HG03175 (cell line): ENCODE results near the gene GNG13.
"Not testable (repeated sequence)": the region's sequence is repeated elsewhere in the genome, so short reads cannot be mapped to it uniquely, and the experiment has no call there.

Experiments used
- ATAC-seq: cut with Tn5 transposase; IDR thresholded peaks from one replicate; pipeline ENCODE4 v1.9.1; 2021; ENCODE audit warnings: mild to moderate bottlenecking, moderate library complexity; ENCODE audit not compliant: unreplicated experiment

The GNG13 gene

DNA sequence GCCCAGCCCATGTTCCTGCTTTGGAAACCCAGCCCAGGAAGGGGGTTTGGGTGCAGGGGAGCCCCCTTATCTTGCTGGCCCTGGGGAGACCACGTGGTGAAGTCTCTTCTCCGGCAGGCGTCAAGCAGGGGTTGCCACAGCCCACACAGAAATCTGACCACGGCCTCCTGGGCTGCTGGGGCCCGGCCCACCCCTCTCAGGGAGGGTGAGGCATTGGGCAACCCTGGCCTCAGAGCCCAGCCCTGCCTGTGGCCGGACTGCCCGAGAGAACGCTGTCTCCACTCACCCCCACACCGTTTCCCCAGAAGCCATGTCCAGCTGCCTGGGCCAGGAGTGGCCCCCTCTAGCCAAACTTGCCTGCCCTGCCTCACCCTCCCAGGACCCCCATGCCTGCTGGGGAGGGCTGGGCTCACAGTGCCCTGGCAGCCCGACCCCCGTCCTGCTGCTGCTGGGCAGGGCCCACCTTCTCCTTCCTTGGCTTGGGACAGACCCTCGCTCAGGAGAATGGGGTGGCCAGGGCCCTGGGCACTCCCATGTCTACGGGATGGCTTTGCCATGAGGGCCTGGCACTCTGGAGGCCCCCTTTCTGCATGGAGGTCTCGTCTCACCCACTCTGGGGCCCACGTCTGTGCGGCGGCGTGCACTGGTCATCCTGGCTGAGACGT, 19.1 kb downstream of the GNG13 start:
- ATAC-seq, result no peak

DNA sequence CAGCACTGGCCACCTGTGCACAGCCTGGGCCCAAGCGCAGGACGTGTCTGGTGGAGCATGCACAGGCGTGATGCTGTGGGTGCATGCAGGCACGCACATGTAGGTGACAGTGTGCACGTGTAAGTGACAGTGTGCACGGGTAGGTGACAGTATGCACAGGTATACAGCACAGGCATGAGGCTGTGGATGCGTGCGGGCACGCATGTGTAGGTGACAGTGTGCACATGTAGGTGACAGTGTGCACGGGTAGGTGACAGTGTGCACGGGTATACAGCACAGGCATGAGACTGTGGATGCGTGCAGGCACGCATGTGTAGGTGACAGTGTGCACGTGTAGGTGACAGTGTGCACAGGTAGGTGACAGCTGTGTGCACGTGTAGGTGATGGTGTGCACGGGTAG, 20.2 kb downstream of the GNG13 start:
- no peak for ATAC-seq

DNA sequence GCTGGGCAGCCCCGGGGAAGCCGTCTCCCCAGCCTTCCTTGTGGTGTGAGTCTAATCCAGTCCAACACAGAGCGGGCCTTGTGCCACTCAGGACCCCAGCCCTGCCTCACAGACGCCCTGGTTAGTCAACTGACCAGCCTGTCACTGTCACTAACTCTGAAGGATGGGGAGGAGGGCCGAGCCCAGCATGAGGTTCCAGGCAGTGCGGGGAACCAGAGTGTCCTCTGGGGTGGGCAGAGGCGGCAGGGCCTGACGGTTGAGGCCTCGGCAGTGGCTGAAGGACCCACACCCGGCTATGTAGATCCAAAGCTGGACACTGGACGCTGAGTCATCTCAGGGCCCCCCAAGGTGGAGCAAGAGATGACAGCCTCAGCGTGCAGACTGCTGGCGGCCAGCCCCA, 21.0 kb downstream of the GNG13 start:
- no peak for ATAC-seq

DNA sequence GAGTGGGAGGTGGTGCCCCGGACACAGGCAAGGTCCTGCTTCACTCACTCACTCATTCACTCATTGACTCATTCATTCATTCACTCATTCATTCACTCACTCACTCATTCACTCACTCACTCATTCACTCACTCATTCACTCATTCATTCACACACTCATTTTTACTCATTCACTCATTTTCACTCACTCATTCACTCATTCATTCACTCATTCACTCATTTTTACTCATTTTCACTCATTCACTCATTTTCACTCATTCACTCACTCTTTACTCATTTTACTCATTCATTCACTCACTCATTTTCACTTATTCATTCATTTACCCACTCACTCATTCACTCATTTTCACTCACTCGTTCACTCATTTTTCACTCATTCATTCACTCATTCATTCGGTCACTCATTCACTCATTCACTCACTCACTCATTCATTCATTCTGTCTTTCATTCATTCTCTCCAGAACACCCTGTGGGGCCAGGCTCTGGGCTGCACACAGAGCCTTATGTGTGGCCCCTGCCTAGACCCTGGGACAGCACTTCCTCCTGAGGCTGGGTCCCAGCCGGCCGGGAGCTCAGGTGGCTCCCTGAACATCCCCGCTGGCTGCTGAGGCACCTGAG, 21.5 kb downstream of the GNG13 start:
- ATAC-seq, result no peak

DNA sequence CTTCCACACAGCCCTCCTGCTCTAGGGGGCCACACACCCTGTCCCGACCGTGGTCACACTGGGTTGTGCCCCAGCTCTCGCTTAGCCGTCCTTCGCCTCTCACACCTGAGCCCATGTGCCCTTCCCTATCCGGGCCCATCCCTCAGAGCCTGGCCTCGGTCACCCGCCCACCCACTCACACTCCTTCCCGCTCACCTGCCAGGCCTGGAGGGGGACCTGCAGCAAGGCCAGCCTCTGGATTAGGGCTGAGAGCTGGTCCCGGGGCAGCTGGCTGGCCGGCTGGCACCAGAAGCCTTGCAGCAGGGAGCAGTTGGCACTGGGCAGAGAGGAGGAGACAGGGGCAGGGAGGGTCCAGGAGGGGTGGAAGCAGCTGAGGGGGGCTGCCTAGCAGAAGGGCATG, 22.1 kb downstream of the GNG13 start:
- ATAC-seq, result no peak

DNA sequence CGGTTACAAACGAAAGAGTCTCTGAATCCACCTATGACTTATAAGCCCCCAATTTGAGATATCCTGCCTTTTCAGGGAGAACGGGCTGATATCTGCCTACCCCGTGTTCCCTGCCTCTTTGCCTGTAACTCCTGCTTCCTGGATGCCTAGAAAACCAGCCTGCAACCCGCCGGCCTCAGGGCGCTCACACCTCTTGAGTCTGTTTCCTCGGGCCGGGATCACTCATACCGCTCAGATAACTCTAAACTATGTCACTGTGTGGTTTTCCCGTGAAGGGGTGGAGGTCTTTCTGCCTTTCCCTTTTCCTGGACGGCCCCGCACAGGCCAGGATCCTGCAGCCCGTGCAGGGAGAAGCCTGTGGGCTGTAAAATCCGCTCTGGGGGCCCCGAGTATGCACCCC, 22.7 kb downstream of the GNG13 start:
- no peak for ATAC-seq

DNA sequence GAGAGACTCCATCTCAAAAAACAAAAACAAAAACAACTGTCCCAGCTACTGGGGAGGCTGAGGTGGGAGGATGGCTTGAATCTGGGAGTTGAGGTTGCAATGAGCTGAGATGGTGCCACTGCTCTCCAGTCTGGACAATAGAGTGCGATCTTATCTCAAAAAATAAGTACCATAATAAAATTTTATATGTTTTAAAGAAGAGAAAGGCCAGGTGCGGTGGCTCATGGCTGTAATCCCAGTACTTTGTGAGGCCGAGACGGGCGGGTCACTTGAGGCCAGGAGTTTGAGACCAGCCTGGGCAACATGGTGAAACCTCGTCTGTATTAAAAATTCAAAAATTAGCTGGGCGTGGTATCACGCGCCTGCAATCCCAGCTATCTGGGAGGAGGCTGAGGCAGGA, 23.7 kb downstream of the GNG13 start:
- ATAC-seq, result no peak

DNA sequence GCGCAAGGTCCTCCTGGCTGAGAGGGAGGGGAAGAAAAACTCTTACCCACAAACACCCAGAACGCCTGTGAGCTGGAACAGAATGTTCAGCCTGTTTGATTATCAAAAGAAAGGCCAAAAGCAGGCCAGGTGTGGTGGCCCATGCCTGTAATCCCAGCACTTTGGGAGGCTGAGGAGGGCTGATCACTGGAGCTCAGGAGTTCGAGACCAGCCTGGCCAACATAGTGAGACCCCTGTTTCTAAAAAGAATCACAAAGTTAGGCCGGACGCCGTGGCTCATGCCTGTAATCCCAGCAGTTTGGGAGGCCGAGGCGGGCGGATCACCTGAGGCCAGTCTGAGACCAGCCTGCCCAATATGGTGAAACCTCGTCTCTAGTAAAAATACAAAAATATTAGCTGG, 24.2 kb downstream of the GNG13 start:
- not testable (repeated sequence) for ATAC-seq

DNA sequence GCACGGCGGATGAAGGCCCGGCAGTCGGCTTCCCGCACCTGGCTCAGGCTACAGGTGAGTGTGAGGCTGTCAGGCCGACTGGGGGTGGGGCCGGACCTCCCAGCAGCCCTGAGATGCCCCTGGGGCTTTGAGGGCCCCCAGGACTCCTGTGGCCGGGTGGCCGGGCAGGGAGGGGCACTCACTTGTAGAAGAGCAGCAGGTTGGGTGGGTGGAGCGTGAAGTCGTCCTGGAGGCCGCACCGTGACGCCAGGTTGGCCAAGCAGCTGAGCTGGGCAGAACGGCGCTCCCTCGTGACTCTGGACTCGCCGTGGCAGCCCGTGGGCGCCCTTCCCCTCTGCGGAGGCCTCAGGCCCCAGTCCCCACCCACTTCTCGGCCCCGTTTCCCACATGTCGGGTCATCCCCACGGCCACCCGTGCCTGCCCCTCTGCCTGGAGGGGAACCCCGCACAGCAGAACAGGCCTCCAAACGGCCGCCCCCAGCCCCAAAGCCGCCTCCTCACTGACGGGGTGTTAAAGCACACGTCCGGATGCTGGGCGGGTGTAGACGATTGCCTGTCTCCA, 25.2 kb downstream of the GNG13 start:
- no peak for ATAC-seq

DNA sequence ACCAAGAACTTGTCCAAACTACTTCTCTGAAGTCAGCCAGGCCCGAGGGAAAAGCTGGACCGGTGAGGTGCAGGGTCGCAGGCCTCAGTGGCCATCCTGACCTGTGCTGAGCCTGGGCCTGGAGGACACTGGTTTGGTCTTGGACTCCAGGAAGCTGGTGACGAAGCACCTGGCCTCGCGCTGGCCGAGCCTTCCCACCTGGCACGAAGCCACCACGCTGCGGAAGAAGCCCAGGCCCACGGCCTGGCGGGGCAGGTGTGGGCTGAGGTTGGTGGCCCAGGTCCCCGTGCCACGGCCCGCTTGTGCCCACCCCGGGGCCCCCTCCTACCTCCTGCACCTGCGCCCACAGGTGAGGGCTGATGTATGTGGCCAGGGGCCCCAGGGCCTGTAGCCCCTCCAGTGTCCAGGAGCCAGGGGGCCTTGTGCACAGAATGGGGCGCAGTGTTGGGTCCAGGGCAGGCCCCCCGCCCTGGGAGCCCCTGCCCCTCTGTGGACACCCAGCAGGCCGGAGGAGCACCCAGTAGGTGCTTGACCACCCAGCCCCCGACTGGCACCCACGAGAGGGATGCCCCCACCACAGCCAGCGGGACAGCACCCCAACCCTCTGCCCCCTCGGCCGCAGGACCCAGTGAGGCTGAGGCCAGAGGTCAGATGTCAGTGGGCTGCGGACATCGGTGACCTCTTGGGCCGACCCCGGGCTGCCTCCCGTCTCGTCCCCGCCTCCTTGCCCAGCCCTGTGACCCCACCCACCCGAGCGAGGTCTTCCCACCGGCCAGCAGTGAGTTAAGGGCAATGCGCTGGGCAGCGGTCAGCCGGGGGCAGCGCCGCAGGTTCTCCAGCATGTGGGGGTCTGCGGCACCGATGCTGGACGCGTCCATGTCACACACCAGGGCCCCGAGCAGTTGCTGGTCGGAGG, 26.2 kb downstream of the GNG13 start:
- no peak for ATAC-seq

DNA sequence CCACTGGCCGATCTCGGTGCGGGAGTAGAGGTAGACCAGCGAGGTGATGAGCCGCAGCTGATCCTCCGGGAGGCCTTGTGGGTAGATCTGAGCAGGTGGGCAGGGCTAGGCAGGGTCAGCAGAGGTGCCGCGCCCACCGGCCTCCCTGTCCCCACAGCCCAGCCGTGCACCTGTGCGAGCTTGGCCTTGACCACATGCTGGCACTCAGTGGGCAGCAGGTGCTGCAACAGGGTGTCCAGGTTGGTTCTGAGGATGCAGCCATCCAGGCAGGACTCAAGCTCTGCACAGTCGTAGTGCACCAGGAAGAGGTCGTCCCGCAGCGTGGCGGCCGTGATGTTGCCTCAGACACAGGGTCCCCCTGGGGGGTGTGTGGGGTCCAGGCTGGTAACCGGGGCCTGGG, 27.6 kb downstream of the GNG13 start:
- ATAC-seq, result no peak

DNA sequence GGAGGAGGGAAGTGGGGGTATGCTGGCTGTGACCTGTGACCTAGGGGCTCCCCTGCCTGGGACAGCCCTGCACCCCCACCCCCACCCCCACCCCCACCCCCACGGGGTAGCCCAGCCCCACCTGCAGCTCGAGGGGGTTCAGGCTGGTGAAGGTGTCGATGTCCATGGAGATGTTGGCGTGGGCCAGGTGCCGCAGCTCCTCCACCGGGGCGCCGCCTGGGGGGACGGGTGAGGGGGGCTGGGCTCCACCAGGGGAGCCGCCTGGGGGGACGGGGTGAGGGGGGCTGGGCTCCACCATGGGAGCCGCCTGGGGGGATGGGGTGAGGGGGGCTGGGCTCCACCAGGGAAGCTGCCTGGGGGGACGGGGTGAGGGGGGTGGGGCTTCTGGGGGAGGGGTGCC, 30.1 kb downstream of the GNG13 start:
- ATAC-seq, result no peak

DNA sequence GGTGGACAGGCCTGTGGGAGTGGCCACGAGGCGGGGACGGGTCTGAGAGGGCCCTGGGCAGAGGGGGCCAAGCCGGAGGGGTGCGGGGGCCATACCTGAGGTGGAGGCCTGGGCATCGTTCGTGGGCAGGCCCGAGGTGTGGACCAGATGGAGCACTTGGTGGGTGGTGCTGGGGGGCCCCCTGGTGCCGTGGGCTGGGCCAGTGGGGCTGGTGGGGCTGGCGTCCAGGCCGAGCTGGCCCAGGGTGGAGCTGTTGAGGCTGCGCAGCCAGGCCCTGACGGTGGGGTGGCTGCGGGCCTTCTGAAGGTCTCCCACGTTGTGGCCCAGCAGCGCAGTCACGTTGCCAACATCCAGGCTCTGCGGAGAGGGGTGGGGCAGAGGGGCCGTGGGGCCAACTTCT, 30.6 kb downstream of the GNG13 start:
- ATAC-seq, result no peak

DNA sequence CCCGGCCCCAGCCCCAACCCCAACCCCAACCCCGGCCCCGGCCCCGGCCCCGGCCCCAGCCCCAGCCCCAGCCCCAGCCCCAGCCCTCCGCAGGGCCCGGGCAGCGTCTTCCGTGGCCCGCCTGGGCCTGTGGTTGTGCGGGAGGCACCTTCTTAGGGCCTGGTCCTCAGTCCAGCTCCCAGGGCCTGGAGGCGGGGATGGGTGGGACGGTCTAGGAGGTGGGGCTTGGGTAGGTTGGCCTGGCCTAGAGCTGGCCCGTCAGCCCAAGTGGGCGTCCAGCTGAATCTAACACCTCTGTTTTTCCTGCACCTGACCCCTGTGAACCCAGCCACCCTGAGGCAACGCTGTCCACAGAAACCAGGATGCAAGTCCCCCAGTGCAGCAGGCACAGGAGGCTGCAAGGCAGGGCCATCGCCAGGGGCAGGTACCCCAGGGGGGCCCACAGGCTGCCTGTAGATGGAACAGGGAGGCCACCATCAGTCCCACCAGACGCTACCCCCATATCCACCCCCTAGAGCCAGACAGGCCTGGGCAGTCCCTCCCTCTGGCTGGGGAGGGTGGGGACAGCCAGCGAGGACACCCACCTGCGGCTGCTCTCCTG, 31.2 kb downstream of the GNG13 start:
- ATAC-seq, result no peak

DNA sequence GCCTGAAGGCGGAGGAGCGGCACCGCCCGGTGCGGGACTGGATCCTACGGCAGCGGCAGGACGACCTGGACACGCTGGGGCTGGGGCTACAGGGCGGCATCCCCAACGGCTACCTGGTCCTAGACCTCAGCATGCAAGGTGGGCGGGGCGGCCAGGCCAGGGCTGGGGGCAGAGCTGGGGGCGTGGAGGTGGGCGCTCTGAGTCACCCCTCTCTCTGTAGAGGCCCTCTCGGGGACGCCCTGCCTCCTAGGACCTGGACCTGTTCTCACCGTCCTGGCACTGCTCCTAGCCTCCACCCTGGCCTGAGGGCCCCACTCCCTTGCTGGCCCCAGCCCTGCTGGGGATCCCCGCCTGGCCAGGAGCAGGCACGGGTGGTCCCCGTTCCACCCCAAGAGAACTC, 32.1 kb downstream of the GNG13 start:
- ATAC-seq, result no peak

DNA sequence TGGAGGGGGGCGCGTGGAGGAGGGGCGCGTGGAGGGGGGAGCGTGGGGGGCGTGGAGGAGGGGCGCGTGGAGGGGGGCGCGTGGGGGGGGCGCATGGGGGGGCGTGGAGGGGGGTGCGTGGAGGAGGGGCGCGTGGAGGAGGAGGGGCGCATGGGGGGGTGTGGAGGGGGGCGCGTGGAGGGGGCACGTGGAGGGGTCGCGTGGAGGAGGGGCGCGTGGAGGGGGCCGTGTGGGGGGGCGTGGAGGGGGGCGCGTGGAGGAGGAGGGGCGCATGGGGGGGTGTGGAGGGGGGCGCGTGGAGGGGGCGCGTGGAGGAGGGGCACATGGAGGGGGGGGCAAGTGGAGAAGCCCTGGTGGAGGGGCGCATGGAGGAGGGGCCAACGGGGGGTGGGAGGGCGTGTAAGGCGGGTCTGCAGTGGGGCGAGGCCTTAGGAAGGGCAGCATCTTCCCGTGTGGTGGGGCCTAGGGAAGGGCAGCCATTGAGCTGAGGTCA, 32.7 kb downstream of the GNG13 start:
- no peak for ATAC-seq

DNA sequence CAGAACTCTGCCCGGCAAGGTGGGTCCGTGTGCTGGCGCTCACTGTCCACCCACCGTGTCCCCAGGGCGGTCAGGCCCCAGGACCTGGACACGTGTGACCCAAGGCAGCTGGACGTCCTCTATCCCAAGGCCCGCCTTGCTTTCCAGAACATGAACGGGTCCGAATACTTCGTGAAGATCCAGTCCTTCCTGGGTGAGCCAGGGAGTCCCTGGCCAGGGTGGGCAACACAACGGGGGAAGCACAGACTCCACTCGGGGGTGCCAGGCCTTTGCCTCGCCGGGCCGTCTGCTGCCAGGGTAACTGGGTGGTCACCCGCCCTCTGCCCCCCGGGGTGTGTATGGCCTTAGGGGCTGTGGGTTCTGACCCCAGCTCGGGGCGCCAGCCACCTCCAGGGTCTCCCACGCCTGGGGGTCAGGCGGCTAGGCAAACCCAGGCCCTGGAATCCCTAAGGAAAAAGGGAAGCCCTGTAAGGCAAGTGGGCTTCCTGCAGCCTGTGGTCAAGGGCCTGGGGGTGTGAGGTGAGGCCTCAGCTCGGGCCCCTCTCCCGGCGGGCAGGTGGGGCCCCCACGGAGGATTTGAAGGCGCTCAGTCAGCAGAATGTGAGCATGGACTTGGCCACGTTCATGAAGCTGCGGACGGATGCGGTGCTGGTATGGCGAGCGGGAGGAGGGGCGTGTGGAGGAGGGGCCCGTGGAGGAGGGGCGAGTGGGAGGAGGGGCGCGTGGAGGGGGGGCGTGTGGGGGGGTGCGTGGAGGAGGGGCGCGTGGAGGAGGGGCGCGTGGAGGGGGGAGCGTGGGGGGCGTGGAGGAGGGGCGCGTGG, 33.5 kb downstream of the GNG13 start:
- no peak for ATAC-seq

DNA sequence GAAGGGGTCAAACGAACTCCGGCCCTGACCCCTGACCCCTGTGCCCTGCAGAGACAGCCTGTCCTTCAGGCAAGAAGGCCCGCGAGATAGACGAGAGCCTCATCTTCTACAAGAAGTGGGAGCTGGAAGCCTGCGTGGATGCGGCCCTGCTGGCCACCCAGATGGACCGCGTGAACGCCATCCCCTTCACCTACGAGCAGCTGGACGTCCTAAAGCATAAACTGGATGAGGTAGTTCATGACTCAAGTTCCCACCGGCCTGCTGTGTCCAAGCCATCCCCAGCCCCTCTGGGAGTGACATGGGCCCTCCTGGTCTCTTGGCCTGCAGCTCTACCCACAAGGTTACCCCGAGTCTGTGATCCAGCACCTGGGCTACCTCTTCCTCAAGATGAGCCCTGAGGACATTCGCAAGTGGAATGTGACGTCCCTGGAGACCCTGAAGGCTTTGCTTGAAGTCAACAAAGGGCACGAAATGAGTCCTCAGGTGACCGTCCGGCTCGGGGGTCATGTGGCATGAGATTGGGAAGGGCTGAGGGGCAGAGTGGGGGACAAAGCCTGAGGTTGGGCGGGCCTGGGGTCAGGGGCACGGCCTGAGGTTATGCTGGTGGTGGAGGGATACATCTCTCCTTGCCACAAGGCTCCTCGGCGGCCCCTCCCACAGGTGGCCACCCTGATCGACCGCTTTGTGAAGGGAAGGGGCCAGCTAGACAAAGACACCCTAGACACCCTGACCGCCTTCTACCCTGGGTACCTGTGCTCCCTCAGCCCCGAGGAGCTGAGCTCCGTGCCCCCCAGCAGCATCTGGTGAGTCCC, 34.3 kb downstream of the GNG13 start:
- no peak for ATAC-seq

DNA sequence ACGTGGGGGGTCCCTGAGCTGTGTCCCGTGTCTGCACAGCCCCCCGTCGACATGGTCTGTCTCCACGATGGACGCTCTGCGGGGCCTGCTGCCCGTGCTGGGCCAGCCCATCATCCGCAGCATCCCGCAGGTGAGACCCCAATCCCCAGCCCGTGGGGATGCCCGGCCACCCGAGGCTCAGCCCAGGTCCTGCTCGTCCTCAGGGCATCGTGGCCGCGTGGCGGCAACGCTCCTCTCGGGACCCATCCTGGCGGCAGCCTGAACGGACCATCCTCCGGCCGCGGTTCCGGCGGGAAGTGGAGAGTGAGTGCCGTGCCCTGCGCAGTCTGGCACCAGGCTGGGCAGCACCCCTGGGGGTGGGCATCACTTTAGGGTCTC, 35.1 kb downstream of the GNG13 start:
- no peak for ATAC-seq
